Common myeloid progenitor, CD34-positive (primary cell): ENCODE results near the gene ZNF283. TPM values are rescaled to one million over a fixed set of nuclear protein-coding genes. Genes with fewer than 3 reads are reported as not detected.

ENCODE experiments used
- CTCF ChIA-PET: fragments of 350-600 bp; sonication (Branson Sonifier 250); formaldehyde crosslinking; loops from one replicate; lab custom pipeline; 2021; ENCODE audit warnings: antibody characterized with exemption; lab: Charles Lee
- POLR2A ChIA-PET: fragments of 350-600 bp; sonication (Branson Sonifier 250); formaldehyde crosslinking; loops from one replicate; lab custom pipeline; 2021; ENCODE audit warnings: antibody characterized with exemption; lab: Charles Lee
- DNase-seq, 3 donors: peaks; one replicate each; pipeline versions ENCODE4 v3.0.0 to v3.0.0-alpha.2; 2013
- H3K27ac ChIP-seq, 2 experiments: 1 replicate in 1 of 2; 2 replicates in 1 of 2; pipeline ENCODE4 v1.7.0; 2013; ENCODE audit warnings: inconsistent platforms in 2 of 2, low read length in 2 of 2, mild to moderate bottlenecking in 2 of 2, low read depth in 1 of 2, moderate library complexity in 1 of 2; ENCODE audit not compliant: severe bottlenecking in 2 of 2, insufficient read depth in 1 of 2, poor library complexity in 1 of 2
- H3K27me3 ChIP-seq, 5 experiments: replicated peaks in 2 of 5; 1 replicate in 3 of 5; 2 replicates in 2 of 5; pipeline versions ENCODE4 v1.6.1 to v1.7.0; 2013; ENCODE audit warnings: low read length in 4 of 5, mild to moderate bottlenecking in 2 of 5, moderate library complexity in 2 of 5, inconsistent platforms in 1 of 5; ENCODE audit not compliant: insufficient read depth in 5 of 5, control insufficient read depth in 4 of 5
- H3K36me3 ChIP-seq, 4 experiments: 1 replicate in 2 of 4; 2 replicates in 2 of 4; pipeline versions ENCODE4 v1.6.1 to v1.7.0; 2013; ENCODE audit warnings: low read length in 3 of 4, control low read depth in 1 of 4, mild to moderate bottlenecking in 1 of 4; ENCODE audit not compliant: control insufficient read depth in 4 of 4, insufficient read depth in 4 of 4
- H3K4me1 ChIP-seq, 4 experiments: 1 replicate in 3 of 4; 2 replicates in 1 of 4; pipeline versions ENCODE4 v1.6.1 to v1.7.1; 2013; ENCODE audit warnings: low read length in 3 of 4, mild to moderate bottlenecking in 3 of 4, control low read depth in 1 of 4, inconsistent platforms in 1 of 4, moderate library complexity in 1 of 4; ENCODE audit not compliant: control insufficient read depth in 4 of 4, insufficient read depth in 4 of 4; ENCODE audit errors: control extremely low read depth in 1 of 4
- H3K4me3 ChIP-seq, 7 experiments: 1 replicate in 4 of 7; 2 replicates in 3 of 7; pipeline versions ENCODE4 v1.5.1 to v1.7.0; 2013; ENCODE audit warnings: mild to moderate bottlenecking in 7 of 7, low read length in 6 of 7, moderate library complexity in 6 of 7, inconsistent platforms in 2 of 7, low read depth in 2 of 7, control low read depth in 1 of 7; ENCODE audit not compliant: insufficient read depth in 4 of 7, control insufficient read depth in 1 of 7; ENCODE audit errors: extremely low read depth in 1 of 7
- H3K9me3 ChIP-seq, 5 experiments: 1 replicate in 4 of 5; 2 replicates in 1 of 5; pipeline versions ENCODE4 v1.6.1 to v1.7.1; 2013; ENCODE audit warnings: low read length in 4 of 5, mild to moderate bottlenecking in 2 of 5, inconsistent platforms in 1 of 5, low read depth in 1 of 5, moderate library complexity in 1 of 5; ENCODE audit not compliant: control insufficient read depth in 4 of 5, insufficient read depth in 2 of 5; ENCODE audit errors: control extremely low read depth in 1 of 5
- WGBS: methylation state at CpG from one replicate; pipeline ENCODE4 v1.1.5; 2013; ENCODE audit not compliant: insufficient coverage; 5-methylcytosine and 5-hydroxymethylcytosine counted together
- polyA plus RNA-seq: library from polyadenylated mRNA; unstranded; fragments of 120-200 nt; gene quantifications from one replicate; pipeline ENCODE4 v1.2.1, GENCODE V29; 2013

Gene ZNF283
- polyA plus RNA-seq = 9.1 TPM

DNA sequence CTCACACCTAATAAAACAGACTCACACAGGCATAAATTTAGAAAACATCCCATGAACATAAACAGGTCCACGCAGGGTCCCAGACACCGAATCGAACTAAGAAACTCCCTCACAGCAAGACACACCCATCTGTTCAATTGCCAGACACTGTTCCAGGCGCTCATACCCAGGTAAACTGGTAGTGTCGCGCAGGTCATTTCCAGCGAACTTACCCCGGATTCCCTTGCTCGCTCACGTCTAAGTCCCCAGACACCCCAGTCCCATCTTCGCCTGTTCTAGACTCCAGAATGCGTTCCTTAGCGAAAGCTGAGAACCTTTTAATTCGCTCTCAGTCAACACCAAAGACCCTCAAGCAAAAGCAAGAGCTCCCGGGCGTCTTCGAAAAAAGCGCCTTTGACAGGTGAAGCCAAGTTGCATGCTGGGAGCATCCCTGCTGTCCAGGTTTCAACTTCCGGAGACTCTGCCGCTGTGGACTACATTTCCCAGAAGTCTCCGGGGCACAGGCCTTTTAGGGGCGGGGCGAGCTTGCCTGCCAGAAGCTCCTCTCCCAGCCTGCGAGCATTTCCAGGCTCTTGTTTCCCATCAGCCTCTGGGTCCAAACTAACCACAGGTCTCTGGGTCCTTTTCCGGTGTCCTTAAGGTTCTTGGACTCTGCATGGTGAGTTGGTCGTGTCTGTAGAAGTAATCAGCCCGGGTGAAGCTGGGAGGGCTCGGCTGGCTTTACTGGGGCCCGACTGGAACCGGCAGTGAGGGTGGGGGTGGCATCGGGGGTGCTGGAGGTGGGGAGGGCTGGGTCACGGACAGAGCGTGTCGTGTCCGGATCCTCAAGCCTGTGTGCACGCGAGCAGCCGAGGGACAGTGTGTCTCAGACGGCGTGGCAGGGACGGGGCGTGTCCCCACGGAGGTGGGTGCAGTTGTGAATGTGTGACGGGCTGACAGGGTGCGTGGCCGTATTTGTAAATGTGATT is at the start of gene ZNF283:
Gene ZNF283 (plus strand): TSS at position 535 of the 968 bp plus-strand sequence. CDS start 6,184 bp downstream, outside the sequence.
- Histone ChIP-seq H3K9me3 (peaks cover 0 to 15% (median 6%) of the 10 kb centered on the region in 5 experiments), H3K27me3 (peaks cover 0 to 5% (median 0%) of the 10 kb centered on the region in 5 experiments), H3K4me1 (peaks cover 0 to 15% (median 9%) of the 10 kb centered on the region in 4 experiments), H3K36me3 (peaks cover 8 to 30% (median 20%) of the 10 kb centered on the region in 4 experiments), H3K4me3 (peak within 1 kb of the TSS; percentile 65 to 94 (median 85)), H3K27ac (peak within 1 kb of the TSS in 1 of 2 experiments; percentile 63)
- POLR2A ChIA-PET = no interaction called here
- peak; percentile 73 to 79 (median 76) for DNase-seq
- CTCF ChIA-PET = no interaction called here
- WGBS = 11% methylated on average over 42 of the region's 46 CpGs

DNA sequence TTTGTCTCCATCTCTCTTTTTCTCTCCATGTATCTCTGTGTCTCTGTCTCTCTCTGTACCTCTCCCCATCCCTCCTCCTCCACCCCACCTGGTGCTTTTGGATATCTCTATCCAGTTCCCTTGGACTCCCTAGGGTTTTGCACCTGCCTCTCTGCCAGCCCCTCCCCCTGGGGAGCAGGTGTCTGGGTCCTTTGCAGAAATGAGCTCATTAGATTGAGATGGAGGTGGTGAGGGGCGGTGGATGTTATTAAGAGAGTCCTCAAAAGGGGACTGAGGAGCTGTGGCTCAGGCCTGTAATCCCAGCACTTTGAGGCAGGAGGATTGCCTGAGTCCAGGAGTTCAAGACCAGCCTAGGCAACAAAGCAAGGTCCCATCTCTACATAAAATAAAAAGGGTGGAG is 48.5 kb upstream of the ZNF283 start:
- peak overlapping the region; percentile 67 to 90 for H3K27ac ChIP-seq
- POLR2A ChIA-PET = interaction anchor here (1.2 to 1.7 kb wide), 3 partner anchors 12 to 109 kb away, joined by 4 to 10 read pairs (median 9); partner anchors contain the start of genes PLAUR and SMG9
- WGBS = 20% methylated on average over 1 of the region's 1 CpG
- no peaks in the 10 kb centered on the region for H3K27me3 ChIP-seq
- DNase-seq = no peak
- H3K4me1 ChIP-seq = peaks cover 8 to 72% (median 65%) of the 10 kb centered on the region in 4 experiments
- H3K4me3 ChIP-seq = peak overlapping the region in 6 of 7 experiments; percentile 77 to 96 (median 86)
- H3K36me3 ChIP-seq = peaks cover 0 to 23% (median 15%) of the 10 kb centered on the region in 4 experiments
- CTCF ChIA-PET = interaction anchor here (1.0 to 10.7 kb wide), 10 partner anchors 11 to 116 kb away, joined by 3 to 149 read pairs (median 6); partner anchors contain the start of gene SMG9
- no peaks in the 10 kb centered on the region for H3K9me3 ChIP-seq

DNA sequence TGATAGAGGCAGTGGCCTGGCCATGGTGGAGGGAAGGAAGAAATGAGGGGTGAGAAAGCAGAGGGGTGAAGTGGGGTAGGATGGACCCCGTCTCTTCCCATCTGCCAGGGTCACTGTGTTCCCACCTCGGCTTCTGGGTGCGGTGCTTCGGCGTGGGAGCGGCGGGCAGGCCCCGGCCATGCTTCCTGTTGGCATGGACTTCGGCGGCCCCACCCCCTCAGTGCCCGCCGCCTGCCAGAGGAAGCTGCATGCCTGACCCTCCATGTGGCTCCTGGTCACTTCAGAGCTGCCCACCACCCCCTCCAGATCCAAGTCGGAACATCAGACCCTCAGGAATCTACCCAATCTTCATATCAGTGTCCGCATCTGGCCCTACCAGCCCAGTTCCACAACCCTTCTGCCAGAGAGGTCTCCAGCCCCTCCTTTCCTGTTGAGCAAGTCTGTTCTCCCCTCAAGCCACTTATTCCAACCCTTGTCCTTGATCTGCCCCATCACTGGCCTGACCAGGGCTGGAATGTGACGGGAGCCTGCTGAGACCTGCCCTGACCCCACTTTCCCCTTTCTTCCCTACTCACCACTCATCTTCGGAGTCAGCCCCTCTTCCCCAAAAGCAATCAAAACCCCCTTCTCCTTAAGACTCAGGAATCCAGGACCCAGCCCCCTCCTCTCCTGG is 47.8 kb upstream of the ZNF283 start:
- H3K4me3 ChIP-seq = peak overlapping the region; percentile 61 to 96 (median 84)
- H3K27me3 ChIP-seq = no peaks in the 10 kb centered on the region
- H3K36me3 ChIP-seq = peaks cover 0 to 17% (median 9%) of the 10 kb centered on the region in 4 experiments
- WGBS = 0% methylated on average over 13 of the region's 16 CpGs
- H3K4me1 ChIP-seq = peaks cover 8 to 67% (median 64%) of the 10 kb centered on the region in 4 experiments
- peak overlapping the region; percentile 67 to 90 for H3K27ac ChIP-seq
- H3K9me3 ChIP-seq = no peaks in the 10 kb centered on the region
- POLR2A ChIA-PET = interaction anchor here (1.7 kb wide), 1 partner anchor 25 kb away, joined by 9 read pairs; the partner anchor contains the start of gene SMG9
- DNase-seq = no peak
- CTCF ChIA-PET = interaction anchor here (1.2 to 10.7 kb wide), 9 partner anchors 10 to 111 kb away, joined by 3 to 149 read pairs (median 6); partner anchors contain the start of gene SMG9

DNA sequence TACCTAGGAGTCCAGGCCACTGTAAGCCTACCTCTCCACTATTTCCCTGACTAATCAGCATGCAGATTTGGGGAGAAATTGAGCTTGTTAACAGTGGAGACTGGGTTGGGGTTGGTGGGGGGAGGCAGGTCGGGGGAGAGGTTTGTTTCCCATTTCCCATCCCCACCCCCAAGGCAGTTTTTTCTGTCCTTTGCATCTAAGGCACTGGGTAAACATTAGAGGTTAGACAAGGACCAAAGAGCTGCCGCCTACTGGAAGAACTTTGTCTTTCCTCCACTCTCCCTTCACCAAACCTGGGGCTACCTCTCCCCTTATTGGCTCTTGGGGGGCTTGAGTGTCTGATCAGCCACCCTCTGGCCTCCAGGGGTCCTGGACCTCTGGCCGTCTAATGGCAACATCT is 47.3 kb upstream of the ZNF283 start:
- Histone ChIP-seq H3K36me3 (peaks cover 0 to 12% (median 7%) of the 10 kb centered on the region in 4 experiments), H3K9me3 (no peaks in the 10 kb centered on the region), H3K4me3 (peak overlapping the region; percentile 61 to 96 (median 84)), H3K27me3 (no peaks in the 10 kb centered on the region), H3K27ac (peak overlapping the region; percentile 67 to 90), H3K4me1 (peaks cover 8 to 72% (median 64%) of the 10 kb centered on the region in 4 experiments)
- WGBS = 0% methylated on average over 2 of the region's 3 CpGs
- ChIA-PET CTCF (interaction anchor here (1.2 to 10.7 kb wide), 6 partner anchors 14 to 36 kb away, joined by 3 to 149 read pairs (median 12); no protein-coding TSS in a partner anchor), POLR2A (no interaction called here)
- DNase-seq = peak; percentile 36 to 65 (median 54)

- no peaks in the 10 kb centered on the region for H3K27me3 ChIP-seq
- ChIA-PET POLR2A (no interaction called here), CTCF (interaction anchor here (1.4 to 10.7 kb wide), 6 partner anchors 13 to 35 kb away, joined by 3 to 149 read pairs (median 6); no protein-coding TSS in a partner anchor)
- peak within 1 kb of the TSS; percentile 67 to 90 for H3K27ac ChIP-seq
- peak within 1 kb of the TSS; percentile 61 to 96 (median 84) for H3K4me3 ChIP-seq
- H3K36me3 ChIP-seq = peaks cover 0 to 6% (median 5%) of the 10 kb centered on the region in 4 experiments
- H3K4me1 ChIP-seq = peaks cover 8 to 68% (median 57%) of the 10 kb centered on the region in 4 experiments
- 3% methylated on average over 16 of the region's 19 CpGs for WGBS
- H3K9me3 ChIP-seq = no peaks in the 10 kb centered on the region
- peak; percentile 69 to 88 (median 79) for DNase-seq
Observed at GRCh38 chr19:43780706-43781525, 46.2 kb upstream of the ZNF283 start, which contains the start of gene KCNN4. Gene KCNN4, minus strand, starts transcription at chr19:43780973. Its CDS starts 112 bp downstream, at chr19:43780861.
